Dermis microvascular lymphatic vessel endothelial cell (primary cell): ENCODE measurements around the gene SERGEF. TPM values are rescaled to one million over a fixed set of nuclear protein-coding genes. Genes with fewer than 3 reads are reported as not detected.

Experiments
- DNase-seq, 2 donors: peaks; one replicate each; pipeline versions ENCODE4 v3.0.0 to v3.0.0-alpha.2; 2010; ENCODE audit warnings: low read depth in 2 of 2
- total RNA-seq: library from RNA; depleted of rRNA; stranded (reverse); fragments of >200 nt; gene quantifications from 2 replicates; pipeline ENCODE4 v1.2.1, GENCODE V29; 2014

The SERGEF gene
- total RNA-seq, 1 donor from 2014 or later, result 18.7 TPM

- DNase-seq, result no peak
These were observed 60.4 kb downstream of the SERGEF start for GRCh38 chr11:17952487-17952886.

DNA sequence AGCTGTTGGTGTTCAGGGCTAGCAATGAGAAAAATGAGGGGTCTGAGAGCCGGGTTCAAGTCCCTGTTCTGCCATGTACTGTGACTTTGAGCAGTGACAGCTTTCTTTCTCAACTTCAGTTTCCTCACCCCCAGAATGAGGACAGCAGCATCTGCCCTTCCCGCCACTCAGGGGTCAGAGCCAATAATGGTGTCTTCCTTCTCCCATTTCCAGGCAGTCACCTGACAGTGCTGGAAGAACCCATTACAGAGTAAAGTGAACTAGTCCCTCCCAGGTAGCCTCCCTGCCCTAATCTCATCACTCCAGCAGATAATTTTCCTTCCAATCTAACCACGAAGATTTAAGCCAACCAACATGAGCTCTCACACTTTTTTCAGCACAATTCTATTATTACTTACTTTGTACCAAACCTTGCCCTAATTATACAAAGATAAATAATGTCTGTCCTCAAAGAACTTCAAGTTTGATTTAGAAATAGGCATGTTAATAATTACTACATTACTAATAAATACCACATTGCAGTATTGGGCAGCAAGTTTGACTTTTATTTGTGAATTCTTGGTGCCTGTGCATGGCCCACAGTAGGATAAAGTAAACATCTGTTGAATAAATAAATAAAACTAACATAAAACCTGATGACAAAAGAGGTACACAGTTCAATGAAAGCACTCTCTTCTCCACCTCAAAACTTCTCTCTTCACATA is 61.0 kb downstream of the SERGEF start:
- DNase-seq, result no peak

DNA sequence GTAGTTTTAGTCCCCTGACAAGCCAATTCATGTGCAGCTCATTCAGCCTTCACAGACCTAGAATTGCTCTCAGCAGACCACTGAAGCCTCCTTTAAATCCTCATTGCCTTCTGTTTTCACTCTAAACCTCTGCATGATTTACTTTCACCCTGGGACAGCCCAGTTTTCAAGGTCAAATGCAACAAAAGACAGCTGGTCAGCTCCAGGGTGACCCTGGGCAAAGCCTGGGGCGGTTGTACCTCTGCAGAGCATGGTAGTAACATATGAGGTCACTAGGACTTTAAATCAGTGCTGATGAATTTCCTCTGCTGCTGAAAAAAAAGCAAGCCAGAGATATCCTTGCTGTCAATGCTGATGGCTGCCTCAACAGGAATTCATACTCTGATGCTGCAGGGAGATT is 62.2 kb downstream of the SERGEF start:
- no peak for DNase-seq

DNA sequence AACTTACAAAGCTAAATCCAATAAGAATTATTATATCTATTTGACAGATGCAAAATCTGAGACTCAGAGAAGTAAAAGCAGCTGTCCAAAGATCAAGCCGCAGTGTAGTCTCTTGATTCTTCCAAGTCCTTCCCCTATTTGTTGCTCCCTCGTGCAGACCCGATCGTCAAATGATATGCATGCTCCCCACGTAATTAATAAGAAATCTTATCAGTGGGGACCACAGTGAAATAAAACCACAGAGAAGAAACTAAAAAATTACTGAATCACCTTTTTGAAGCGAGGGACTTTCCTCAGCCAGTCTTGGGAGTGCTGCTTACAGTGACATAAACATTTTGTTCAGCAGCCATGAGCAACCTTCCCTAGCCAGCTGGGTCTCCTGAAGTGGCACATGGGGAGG is 64.6 kb downstream of the SERGEF start:
- no peak for DNase-seq

- no peak for DNase-seq
These were observed 73.3 kb downstream of the SERGEF start for GRCh38 chr11:17939542-17939941.

DNA sequence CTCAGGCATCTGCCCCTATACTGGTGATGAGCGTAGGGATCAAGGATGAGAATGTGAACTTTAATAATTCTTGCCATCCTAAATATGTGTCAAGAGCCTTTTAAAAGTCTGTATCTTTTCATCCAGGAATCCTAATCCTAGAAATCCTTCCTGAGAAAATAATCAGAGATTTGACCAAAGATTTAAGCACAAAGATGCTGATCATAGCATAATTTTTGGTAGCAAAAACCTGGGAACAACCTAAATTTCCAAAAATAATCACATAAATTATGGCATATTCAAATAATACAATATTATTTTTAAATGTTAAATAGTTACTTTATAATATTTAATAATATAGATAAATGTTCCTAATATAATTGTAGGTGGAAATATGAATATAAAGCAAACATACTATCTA is 76.1 kb downstream of the SERGEF start:
- DNase-seq, result no peak

DNA sequence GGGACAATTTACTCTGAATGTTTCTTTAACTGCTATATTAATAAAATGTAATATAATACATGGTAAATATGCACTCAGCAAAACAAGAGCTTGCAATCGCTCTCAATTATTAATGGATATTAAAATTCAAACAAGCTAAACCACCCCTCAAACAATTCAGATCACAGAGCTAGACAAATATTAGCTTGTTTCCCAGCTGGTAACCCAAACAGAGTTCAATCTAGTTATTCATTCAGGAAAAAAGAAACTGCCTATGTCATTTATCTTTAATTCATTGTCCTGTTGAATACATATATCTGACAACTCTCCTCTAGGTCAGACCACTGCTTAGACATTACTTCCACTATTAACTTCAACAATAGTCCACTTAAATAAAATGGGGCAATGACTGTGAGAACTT is 78.7 kb downstream of the SERGEF start:
- DNase-seq, result no peak

DNA sequence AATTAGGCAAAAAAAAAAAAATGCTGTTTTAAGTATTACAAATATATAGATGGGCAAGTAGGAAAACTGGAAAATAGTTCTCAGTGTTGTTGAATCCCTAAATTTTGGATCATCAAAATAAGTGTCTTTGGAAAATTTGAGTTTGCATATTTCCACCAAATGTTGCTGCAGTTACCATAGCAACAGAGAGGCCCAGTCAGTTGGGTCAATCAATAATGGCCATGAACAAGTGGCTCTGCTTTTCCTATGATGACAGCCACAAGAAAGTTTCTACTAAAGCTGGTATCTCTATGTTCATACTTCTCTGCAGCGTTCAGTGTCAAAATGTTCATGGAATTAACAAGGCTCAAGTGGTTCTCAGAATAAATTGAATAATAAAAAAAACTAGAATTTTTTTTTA is 79.1 kb downstream of the SERGEF start:
- DNase-seq, result no peak

DNA sequence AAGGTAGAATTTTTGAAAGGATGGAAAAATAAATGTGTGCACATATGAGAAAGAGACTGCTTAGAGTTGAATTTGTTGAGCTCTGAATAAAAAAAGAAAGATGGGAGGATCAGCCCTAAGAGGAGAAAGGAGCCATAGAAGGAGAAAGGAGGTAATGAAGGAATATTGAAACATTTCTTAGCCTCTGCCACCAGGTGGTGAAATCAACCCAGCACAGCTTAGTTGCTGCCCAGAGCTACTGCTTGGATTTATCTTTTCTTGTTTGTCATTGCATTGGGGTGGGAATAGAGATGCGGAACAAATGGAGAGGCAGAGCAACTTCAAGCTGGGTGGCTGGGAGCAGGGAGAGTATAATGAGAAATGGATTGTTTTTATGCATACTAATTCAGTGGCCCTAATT is 80.4 kb downstream of the SERGEF start:
- no peak for DNase-seq

- DNase-seq, result no peak
These were observed 81.3 kb downstream of the SERGEF start for GRCh38 chr11:17931595-17931994.

DNA sequence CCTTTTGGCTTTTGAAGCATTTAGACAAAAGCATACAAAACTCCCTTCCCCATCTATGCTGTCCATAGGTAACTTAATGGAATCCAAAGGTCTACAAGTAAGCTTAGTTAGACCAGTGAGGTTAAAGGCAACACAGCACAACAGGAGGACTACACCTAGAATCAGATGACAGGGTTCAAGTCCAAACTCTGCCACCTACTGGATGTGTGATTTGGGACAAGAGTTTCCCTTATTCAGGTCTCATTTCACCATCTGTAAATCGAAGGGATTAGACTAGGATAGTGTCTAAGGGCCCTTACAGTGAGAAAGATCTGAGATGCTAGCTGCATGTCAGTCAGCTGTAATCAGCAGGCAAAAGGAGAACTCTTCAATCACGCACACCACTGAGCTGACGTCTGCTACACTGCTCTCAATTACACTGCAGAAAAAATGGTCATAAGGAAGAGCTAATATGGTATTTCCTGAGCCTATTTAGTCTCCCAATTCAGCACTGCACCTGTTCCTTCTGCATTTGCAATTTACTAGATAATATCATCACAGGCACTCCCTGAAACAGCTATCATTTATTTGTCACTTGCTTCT is 82.2 kb downstream of the SERGEF start:
- DNase-seq, result no peak

DNA sequence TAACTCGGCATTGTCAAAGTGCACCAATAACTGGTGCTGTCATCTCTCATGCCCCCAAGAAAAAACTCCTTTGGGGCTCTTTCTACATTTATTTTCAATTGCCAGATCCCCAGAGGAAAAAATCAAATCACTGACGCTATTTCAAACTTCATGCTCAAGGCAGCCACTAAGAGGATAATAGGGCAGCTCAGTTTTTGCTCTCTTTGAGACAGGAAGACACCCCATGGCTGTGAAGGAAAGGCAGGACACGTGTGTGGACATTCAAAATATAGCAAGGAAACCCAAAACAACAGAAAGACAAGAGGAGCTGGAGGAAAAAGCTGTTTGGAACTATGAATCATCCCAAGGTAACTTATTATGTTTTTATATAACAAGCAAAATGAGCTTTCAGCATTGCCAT is 83.7 kb downstream of the SERGEF start:
- DNase-seq, result peak in 1 of 2 donors; percentile 2

- no peak for DNase-seq
These were observed 85.0 kb downstream of the SERGEF start for GRCh38 chr11:17927681-17928343.

- no peak for DNase-seq
These were observed 85.8 kb downstream of the SERGEF start for GRCh38 chr11:17927041-17927440.

GRCh38 chr11:17924713-17925112 is 88.1 kb downstream of the SERGEF start:
- DNase-seq, result no peak

GRCh38 chr11:17923217-17923616 is 89.6 kb downstream of the SERGEF start:
- DNase-seq, result no peak

DNA sequence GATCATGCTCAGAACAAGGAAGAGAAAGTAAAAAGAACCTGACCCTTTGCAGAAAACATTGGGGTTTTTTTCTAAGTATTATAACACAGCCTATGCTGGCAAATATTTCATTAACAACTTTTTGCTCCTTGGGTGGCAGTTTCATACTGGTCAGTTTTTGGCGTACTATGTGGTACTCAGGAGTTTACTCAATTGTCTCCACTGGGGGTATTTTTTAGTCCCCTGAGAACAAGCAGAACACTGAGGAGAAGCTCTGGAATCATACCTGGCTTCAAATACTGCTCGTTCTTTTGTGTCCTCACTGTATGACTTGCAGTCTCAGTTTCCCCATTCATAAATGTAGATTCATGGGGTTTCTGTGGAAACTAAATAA is 90.4 kb downstream of the SERGEF start:
- no peak for DNase-seq

DNA sequence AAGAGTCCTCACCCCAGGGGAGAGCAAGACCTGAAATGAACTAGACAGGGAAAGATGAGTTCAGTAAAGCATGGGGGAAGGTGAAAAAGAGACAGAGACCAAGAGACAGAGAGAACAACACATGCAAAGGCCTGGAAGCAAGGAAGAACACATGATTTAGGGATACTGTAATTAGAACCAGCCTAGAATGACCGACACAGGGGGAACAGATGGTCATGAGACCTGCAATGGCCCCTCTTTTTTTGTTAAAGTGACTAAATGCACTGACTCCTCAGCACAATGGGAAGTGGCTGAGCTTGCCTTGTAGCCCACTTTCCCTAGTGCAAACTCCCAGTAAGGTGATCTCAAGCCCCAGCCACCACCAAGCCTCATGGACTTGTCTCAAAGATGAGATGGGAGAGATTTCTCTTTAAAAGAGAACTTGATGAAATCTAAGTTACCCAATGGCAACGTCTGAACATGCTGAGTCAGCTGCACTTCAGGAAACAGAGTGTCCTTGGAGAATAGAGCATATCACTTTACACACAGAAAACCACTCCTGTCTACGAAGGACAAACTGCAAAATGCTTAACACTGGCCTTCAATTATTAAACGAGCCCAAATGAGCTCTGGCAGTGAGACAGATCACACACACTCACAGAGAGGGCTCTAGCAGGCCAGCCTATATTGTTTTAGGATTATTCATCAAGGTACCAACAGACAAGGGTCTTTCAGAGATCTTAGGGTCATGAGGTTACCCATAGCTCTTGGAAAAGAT is 91.0 kb downstream of the SERGEF start:
- DNase-seq, result no peak

DNA sequence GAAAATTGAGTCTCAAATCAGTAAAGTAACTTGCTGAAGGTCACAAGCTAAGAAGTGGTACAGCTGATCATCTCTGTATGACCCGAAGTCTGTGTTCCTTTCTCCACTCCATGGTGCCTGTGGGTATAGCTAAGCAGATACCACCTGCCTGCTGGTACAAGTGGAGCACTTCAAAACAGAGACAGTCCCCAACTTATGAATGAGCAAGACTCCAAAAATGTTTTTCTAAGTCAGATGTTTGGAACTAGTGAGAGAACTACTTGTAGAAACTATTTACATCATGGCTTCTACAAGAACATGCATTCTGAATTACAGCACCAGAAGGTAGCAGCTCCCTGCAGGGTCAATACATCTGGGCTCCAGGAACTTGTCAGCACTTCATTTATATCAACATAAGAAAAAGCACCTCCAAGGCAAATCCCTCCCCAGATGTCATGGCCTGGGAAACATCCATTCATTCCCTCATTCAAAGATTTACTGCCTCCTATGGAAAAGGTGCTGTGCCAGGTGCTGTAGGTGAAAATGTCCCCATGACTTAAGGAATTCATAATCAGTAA is 94.7 kb downstream of the SERGEF start:
- no peak for DNase-seq

GRCh38 chr11:17917556-17917955 is 95.3 kb downstream of the SERGEF start:
- DNase-seq, result no peak

DNA sequence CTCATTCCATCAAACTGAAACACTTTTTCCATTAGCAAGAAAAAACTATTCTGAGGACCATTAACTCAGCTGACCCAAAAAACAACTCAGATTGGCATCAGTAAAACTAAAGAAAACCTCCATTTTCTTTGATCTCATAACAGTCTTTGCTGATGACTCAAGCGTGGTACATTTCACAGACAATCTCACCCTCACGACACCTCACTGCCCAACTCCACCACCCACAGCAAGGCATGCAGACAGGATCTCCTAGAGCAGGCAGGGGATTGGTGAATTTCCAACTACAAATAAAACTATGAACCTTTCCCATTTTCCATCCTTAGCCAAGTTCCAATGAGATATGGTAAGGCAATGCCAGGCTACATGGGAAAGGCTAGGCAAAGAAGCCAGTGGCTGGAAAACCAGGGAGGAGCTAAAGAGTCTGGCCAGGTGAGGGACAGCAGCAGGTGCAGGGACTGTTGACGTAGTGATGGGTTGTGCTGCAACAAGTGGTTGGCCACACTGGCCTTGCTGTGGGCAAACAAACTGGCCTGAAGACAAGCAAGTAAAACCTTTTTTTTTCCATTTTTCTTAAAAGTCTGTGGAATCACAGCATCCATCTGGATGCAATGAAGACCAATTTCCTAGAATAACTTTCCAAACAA is 97.2 kb downstream of the SERGEF start:
- no peak for DNase-seq

DNA sequence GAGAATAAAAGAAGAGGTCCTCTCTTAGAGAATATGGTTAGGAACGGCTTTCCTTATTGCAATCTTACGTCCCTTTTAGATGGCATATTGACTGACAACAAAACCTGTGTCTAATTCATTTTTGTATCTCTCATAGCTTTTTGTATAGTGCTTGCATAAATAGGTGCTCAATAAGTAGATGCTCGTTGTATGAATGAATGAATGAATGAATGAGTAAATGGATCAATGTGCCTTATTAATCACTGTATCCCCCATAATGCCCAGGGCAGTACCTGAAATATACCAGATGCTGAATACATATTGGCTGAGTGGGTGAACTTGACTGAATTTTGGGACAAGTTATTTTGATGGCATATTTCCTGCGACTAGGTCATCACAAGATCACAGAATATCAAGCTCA is 97.9 kb downstream of the SERGEF start:
- DNase-seq, result no peak
